ENCODE results near the gene AFMID. TPM values are rescaled to one million over a fixed set of nuclear protein-coding genes. Genes with fewer than 3 reads are reported as not detected.

Gene AFMID
- total and polyA plus RNA-seq, 2 of the 13 experiments (the other 11 are each of a cell fraction or from before 2014, with no cell fraction given), result 249 to 270 TPM

- CTCF ChIA-PET (ENCODE audit: low intra/inter-chr PET ratio, low total read pairs), result no interaction called here
Measured at GRCh38 chr17:78227455-78227916, 40.3 kb downstream of the AFMID start.

More at GRCh38 chr17:78227455-78227916, 40.3 kb downstream of the AFMID start:
- Histone ChIP-seq H3K27ac (ENCODE audit: extremely low read length, insufficient read depth, low read length) (no peak overlapping the region), H3K27me3 (ENCODE audit: control insufficient read depth in 1 of 2, insufficient read depth in 2 of 2, low read length in 2 of 2) (peaks cover 10 to 38% of the 10 kb centered on the region in 2 experiments), H3K9ac (ENCODE audit: insufficient read depth, low read depth, low read length) (no peak overlapping the region), H3K9me3 (ENCODE audit: low read length) (no peaks in the 10 kb centered on the region), H3K4me1 (ENCODE audit: insufficient read depth, low read length) (peaks cover 20% of the 10 kb centered on the region; the same call in 1 of the 2 replicates), H3K36me3 (replicated peaks in 1 of 2; ENCODE audit: control insufficient read depth in 1 of 2, insufficient read depth in 2 of 2, low read length in 2 of 2) (peaks cover 16 to 27% of the 10 kb centered on the region in 2 experiments), H3K4me2 (ENCODE audit: low read depth, low read length) (no peak overlapping the region), H2AFZ (ENCODE audit: low read length) (no peak overlapping the region), H3K4me3 (replicated peaks in 1 of 3; ENCODE audit: insufficient read depth in 1 of 3, low read depth in 2 of 3, low read length in 3 of 3) (no peak overlapping the region), H3K79me2 (ENCODE audit: insufficient read depth, low read length) (no peaks in the 10 kb centered on the region), H4K20me1 (ENCODE audit: insufficient read depth, low read length) (no peaks in the 10 kb centered on the region)
- in situ Hi-C loops (cut with HindIII; ENCODE audit: extremely low pct_ligation_motif_present, low pct_unique_long_range_greater_than_20kb), result no loop called here
- TF ChIP-seq ZNF879 (CRISPR knock-in tag; IDR thresholded peaks at IDR 0.05) (no peak), ZBTB49 (CRISPR knock-in tag; IDR thresholded peaks at IDR 0.05; ENCODE audit: borderline replicate concordance) (no peak), MXI1 (IDR thresholded peaks at IDR 0.05; ENCODE audit: borderline replicate concordance, low read depth, low read length) (no peak), U2AF2 (IDR thresholded peaks at IDR 0.05; ENCODE audit: low read depth, low read length) (no peak), HOMEZ (CRISPR knock-in tag; IDR thresholded peaks at IDR 0.05; ENCODE audit: low read depth) (no peak), GTF2F1 (IDR thresholded peaks at IDR 0.05; ENCODE audit: low read length) (no peak), RCOR2 (CRISPR knock-in tag; IDR thresholded peaks at IDR 0.05) (no peak), ZNF766 (CRISPR knock-in tag; IDR thresholded peaks at IDR 0.05; ENCODE audit: borderline replicate concordance) (no peak), SMAD1 (CRISPR knock-in tag; IDR thresholded peaks at IDR 0.05; ENCODE audit: borderline replicate concordance, low read depth) (no peak), ZNF724P (CRISPR knock-in tag; IDR thresholded peaks at IDR 0.05; ENCODE audit: borderline replicate concordance) (no peak), MED1 (CRISPR knock-in tag; IDR thresholded peaks at IDR 0.05) (no peak)
- FAIRE-seq (no peak), DNase-seq (ENCODE audit: low spot score) (no peak), ATAC-seq (no peak)
- no TSS peak for BruUV-seq (replicated peaks)
- WGBS (ENCODE audit: low lambda C conversion rate), result 60% methylated on average over 10 of the region's 10 CpGs
- intact Hi-C loops (cut with micrococcal nuclease; ENCODE audit: unreplicated experiment), result no loop called here
- POLR2A ChIA-PET, result no interaction called here

Measured in HepG2 (cell line).